ENCODE results near the gene OPHN1. TPM values are rescaled to one million over a fixed set of nuclear protein-coding genes. Genes with fewer than 3 reads are reported as not detected.

The OPHN1 gene
- total RNA-seq (2014; rRNA removed; shearing (Covaris generic)) = 2.7 and 4.0 TPM in 2 replicates

DNA sequence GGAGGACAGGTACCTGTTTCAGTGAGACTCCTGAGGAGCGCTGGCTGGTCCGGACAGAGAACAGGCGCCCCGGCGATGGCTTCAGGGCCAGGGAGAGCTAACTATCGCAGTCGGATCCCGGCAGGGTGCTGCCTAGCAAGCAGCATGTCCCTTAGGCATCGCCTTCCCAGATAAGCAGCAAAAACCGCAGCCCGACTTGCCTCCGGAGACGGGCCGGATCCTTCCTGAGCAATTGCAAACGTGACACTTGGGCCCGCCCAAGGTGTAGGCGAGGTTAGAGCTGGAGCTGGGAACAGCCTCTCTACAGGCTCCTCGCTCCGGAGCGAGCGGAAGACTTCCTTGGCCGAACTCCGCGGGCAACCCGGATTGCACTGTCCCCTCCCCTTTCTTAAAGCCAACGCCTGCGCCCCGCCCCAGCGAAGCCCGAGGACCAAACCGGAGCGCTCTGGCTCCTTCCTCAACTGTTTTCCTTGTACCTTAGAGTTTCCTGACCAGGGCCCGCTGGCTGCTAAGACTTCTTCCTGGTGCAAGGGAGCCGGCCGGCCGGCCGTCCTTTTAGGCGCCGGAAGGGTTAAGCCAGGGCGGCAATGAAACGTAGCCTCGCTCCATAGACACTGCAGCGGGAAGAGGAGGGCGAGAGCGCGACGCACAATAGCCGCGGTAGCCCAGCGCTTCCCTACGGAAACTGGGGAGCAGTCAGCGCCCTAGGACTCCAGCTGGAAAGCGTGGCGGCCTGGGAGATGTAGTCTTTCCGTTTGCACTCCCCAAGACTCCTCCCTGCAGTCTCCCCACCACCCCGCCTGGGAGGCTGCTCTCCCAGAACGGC lies at the start of gene OPHN1:
OPHN1 (minus strand) TSS at position 341 of the 826 bp plus-strand sequence. CDS start 475 bp downstream, outside the sequence.
- DNase-seq (ENCODE audit: low spot score) = peak; percentile 78

- no peak for DNase-seq (ENCODE audit: low spot score)
Measured at GRCh38 chrX:68480969-68481368, 47.7 kb upstream of the OPHN1 start.

GRCh38 chrX:68464796-68465195 lies 31.5 kb upstream of the OPHN1 start:
- no peak for DNase-seq (ENCODE audit: low spot score)

DNA sequence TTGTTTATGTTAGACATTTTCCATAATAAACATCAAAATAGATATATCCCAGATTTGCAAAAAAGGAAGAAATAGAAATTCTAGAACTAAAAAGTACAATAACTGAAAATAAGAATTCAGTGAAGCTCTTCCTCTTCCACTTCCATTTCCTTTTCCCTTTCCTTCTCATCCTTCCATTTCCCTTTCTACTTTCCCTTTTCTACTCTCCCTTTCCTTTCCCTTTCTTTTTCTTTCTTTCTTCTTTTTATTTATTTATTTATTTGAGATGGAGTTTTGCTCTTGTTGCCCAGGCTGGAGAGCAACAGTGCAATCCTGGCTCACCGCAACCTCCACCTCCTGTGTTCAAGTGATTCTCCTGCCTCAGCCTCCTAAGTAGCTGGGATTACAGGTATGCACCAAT lies 30.6 kb upstream of the OPHN1 start:
- no peak for DNase-seq (ENCODE audit: low spot score)

GRCh38 chrX:68462653-68463052 lies 29.4 kb upstream of the OPHN1 start:
- DNase-seq (ENCODE audit: low spot score) = peak; percentile 51

DNA sequence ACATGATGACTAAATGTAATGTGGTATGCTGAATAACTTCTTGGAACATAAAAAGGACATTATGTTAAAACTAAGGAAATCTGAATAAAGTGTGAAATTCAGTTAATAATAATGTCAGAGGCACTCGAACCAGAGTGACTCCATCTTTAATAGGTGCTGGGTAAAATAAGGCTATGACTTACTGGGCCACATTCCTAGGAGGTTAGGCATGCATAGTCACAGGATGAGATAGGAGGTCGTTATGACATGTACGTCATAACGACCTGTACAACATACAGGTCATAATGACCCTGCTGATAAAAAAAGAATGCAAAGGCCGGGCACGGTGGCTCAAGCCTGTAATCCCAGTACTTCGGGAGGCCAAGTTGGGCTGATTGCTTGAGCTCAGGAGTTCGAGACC lies 28.9 kb upstream of the OPHN1 start:
- DNase-seq (ENCODE audit: low spot score) = peak; percentile 32

DNA sequence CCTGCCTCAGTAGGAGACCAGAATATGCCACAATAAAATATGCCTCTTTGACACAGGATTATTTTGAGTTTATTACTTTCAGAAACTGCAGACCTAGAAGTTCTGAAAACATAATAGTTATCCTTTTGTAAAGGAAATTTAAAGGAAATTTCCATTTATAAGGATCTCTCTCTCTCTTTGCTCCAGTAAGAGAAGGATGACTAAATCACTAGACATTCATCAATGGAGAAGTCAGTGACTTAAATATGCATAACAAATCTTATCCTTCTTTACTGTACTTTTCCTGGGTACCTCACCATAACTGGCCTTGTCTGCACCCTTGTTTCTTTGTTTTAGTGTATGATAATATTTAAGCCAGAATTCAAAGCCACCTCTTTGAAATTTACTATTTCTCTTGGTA lies 28.3 kb upstream of the OPHN1 start:
- DNase-seq (ENCODE audit: low spot score) = no peak

DNA sequence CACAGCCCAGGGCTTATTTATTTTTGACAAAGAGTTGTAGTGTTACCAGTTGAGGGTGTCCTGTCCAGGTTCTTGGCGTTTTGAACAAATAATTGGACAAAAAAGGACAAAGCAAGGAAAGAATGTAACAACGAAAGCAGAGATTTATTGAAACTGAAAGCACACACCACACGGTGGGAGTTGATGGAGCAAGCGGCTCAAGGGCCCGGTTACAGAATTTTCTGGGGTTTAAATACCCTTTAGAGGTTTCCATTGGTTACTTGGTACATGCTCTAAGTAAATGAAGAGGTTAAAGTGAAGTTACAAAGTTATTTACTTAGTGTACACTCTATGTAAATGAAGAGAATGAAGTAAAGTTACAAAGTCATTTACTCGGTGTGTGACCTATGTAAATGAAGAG lies 27.8 kb upstream of the OPHN1 start:
- no peak for DNase-seq (ENCODE audit: low spot score)

- DNase-seq (ENCODE audit: low spot score) = no peak
Measured at GRCh38 chrX:68455151-68455510, 21.8 kb upstream of the OPHN1 start.

GRCh38 chrX:68454476-68455150 lies 21.3 kb upstream of the OPHN1 start:
- DNase-seq (ENCODE audit: low spot score) = no peak

DNA sequence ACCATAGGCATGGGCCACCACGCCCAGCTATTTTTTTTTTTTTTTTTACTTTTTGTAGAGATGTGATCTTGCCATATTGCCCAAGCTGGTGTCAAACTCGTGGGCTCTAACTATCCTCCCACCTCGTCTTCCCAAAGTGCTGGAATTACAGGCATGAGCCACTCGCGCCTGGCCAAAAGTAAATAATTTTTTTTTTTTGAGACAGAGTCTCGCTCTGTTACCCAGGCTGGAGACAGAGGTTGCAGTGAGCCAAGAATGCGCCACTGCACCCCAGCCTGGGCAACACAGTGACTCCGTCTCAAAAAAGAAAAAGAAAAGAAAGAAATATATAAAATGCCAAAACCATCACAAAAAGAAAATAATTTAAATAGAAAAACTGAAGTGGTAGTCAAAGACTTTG lies 18.4 kb upstream of the OPHN1 start:
- DNase-seq (ENCODE audit: low spot score) = no peak

DNA sequence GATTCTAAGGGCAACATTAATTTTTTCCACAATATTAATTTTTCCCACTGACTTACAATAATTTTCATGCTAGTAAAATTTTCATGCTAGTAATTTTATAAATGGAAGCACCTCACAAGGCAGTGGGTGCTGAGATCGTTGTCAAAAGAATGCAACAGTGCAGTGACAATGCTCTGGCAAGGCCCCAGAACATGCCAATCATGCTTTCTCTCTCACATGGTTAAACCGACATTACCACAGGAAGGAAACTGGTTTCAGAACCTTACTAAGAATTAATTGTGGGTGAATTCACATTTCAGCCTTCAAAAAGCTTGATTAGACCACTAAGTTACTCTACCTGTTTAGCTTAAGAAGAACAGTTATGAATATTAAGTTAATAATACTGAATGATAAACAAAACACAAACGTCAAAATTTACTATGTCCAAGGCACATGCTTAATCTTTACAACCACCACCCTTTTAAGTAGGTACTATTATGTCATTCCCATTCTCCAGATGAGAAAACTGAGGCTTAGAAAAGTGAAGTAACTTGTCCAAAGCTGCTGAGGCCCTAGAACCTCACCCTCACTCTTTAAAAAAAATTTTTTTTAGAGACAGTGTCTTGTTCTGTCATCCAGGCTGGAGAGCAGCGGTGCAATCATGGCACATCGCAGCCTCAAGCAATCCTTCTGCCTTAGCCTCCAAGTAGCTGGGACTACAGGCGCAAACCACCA lies 10.0 kb upstream of the OPHN1 start:
- DNase-seq (ENCODE audit: low spot score) = peak; percentile 37

DNA sequence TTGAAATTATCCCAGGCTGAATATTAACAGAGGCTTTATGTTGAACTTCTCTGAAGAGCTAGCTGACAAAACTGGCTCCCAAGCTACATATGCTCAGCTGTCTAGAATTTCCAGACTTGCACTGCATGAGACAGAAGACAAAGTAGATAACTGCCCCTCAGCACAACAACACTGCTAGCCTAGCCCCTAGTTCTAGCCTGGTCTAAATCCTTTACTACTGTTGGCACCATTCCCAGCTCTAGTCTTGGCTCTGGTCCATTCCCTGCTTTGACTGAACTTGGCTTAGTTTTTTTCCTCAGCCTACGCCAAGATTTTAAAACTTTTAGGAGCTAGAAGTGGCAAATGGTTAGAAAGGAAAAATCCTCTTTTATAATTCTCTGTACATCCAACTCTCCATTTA lies 7.6 kb upstream of the OPHN1 start:
- DNase-seq (ENCODE audit: low spot score) = peak; percentile 47

- no peak for DNase-seq (ENCODE audit: low spot score)
Measured at GRCh38 chrX:68440442-68440841, 7.1 kb upstream of the OPHN1 start.

DNA sequence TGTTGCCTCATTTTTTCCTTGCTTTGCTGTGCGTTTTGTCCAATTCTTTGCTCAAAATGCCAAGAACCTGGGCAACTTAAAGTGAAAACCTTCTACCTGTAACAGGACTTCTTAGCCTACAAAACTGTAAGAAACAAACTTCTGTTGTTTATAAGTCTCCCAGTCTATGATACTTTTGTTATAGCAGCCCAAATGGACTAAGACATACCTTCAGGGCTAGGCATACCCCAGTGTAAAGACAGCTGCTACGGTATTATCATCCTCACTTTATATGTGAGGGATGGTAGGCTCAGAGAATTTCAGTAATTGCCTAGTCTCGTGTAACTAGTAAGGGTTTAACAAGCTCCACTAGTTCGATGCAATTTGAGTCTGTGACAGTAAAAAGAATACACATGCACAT lies 6.0 kb upstream of the OPHN1 start:
- no peak for DNase-seq (ENCODE audit: low spot score)

DNA sequence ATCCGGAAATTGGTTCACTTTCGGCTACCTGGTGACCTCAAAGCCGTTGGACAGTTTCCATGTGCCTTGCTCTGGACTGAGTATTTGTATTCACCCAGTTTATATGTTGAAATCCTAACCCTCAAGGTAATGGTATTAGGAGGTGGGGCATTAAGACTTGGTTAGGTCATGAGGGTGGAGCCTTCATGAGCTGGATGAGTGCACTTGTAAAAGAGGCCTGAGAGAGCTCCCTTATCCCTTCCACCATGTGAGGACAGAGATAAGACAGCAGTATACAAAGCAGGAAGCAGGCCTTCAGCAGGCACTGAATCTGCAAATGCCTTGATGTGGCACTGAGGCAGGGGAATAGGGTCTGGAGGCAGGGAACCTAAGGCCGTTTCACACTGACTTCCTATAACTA lies 5.3 kb upstream of the OPHN1 start:
- no peak for DNase-seq (ENCODE audit: low spot score)

GRCh38 chrX:68433981-68434299 lies 645 bp upstream of the OPHN1 start:
- no peak for DNase-seq (ENCODE audit: low spot score)

- no peak for DNase-seq (ENCODE audit: low spot score)
Measured at GRCh38 chrX:68432648-68433047, 647 bp downstream of the OPHN1 start.

DNA sequence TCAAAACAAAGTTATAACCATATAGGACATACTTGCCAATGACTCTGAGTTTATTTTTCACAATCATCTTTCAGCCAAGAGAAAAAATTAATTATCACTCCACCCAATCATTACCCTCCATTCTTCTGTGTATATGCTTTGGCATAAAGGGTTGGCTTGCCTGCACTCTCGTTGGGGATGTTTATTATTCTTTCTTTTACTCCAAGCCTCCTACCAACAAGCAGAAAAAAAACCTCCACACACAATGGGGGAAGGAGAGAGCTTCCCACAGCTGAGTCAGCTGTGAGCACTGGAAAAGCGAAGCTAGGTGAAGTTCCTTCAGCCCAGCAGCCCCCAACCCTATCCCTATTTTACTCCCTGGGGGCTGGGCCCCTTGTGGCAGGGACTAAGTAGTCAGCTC lies 1.5 kb downstream of the OPHN1 start:
- DNase-seq (ENCODE audit: low spot score) = no peak

- DNase-seq (ENCODE audit: low spot score) = peak; percentile 54
Measured at GRCh38 chrX:68429216-68429615, 4.1 kb downstream of the OPHN1 start.

- peak; percentile 50 for DNase-seq (ENCODE audit: low spot score)
Measured at GRCh38 chrX:68428431-68428830, 4.9 kb downstream of the OPHN1 start.

DNA sequence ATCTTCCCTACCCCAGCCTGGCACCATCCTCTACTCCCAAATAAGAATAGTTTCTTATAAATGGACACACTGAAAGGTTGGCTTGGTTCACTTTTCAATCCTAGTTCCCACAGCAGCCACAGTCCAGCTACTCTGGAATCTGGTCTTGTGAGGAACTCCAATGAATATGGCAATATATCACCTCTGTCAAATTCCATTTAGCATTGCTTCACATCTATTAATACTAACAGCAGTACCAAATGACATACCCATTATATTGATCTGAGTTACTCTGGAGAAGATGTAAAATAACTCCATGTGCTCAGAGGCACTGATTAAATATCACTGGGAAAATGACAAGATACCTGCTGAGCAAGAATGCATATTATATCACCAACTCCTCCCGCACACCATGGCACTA lies 8.6 kb downstream of the OPHN1 start:
- no peak for DNase-seq (ENCODE audit: low spot score)

DNA sequence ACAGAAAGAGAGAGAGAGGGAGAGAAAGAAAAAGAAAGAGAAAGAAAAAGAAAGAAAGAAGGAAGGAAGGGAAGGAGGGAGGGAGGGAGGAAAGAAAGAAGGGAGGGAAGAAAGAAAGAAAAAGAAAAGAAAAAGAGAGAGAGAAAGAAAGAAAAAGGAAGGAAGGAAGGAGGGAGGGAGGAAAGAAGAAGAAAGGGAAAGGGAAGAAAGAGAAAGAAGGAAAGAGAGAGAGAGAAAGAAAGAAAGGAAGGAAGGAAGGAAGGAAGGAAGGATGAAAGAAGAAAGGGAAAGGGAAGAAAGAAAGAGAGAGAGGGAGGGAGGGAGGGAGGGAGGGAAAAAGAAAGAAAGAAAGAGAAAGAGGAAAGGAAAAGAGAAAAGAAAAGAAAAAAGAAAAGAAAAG lies 10.8 kb downstream of the OPHN1 start:
- DNase-seq (ENCODE audit: low spot score) = no peak
